Left hindlimb (tissue), 1 donor: ENCODE results near the gene ATG13.
A peak's percentile ranks its signal among the peaks of the same experiment; 100 is the strongest.
"Not testable (repeated sequence)": the region's sequence is repeated elsewhere in the genome, so short reads cannot be mapped to it uniquely, and the experiment has no call there.

ENCODE experiments used
- DNase-seq: peaks from one replicate; pipeline ENCODE4 v3.0.0-alpha.2; 2018

The ATG13 gene

DNA sequence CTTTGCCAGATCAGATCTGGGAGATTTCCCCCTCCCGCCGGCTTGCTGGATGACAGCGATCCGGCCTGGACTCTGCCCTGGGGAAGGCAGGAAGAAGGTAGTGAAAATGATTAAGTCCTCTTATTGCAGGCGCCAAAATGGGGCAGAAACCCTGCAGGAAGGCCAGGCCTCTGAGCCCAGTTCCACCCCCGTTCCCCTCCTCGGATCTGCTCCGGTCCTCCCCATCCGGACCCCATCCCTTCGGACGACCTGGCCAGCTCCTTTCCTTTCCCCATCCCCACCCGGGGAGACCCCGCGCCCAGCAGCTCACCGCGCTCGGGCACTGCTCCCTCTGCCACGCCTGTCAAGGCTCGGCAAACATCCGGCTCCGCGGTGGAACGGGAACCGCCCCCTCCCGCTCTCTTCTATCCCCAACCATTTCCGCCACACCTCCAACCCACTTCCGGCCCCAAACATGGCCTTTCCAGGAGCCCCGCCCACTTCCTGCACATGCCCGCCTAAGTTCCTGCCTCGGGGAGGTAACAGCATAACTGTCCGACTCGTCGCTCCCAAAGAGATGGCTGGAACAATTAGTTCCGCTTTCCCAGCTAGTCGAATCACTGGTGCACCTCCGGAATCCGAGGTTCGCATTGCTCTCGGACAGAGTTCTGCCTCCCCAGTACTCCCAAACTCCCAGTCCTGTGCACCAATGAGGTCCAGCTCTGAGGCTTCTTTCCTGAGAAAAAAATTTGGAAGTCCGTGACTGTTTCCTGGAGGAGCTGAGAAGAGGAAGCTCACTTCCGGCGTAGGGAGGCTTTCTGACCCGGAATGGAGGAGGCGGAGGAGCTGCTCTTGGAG is 83.1 kb downstream of the ATG13 start, which contains the start of the genes ARHGAP1 and ZNF408:
Gene ARHGAP1 (minus strand): TSS at position 379 of the 837 bp plus-strand sequence. CDS start 4,512 bp downstream, outside the sequence.
Gene ZNF408 (plus strand): TSS at position 791 of the 837 bp plus-strand sequence. CDS start 17 bp downstream, at position 808.
- peak; percentile 99 for DNase-seq

DNA sequence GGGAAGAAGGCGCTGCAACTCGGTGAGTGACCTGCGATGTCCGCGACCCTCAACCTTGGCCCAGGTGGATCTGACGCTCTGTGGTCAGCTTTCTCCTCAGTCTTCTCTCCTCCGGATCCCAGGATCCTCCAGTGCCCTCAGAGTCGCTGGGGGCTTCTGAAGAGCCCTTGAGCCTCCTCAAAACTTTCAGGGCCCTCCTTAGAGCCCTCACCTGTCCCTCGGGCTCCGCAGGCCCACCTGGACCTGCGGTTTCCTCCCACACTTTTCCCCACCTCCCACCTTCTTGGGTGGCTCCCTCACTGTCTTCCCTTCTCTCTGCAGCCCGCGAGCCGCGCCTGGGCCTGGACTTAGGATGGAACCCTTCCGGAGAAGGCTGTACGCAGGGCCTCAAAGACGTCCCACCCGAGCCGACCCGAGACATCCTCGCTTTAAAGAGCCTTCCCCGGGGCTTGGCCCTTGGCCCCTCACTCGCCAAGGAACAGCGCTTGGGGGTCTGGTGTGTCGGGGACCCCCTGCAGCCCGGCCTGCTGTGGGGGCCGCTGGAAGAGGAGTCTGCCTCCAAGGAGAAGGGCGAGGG is 83.8 kb downstream of the ATG13 start:
- DNase-seq: no peak

DNA sequence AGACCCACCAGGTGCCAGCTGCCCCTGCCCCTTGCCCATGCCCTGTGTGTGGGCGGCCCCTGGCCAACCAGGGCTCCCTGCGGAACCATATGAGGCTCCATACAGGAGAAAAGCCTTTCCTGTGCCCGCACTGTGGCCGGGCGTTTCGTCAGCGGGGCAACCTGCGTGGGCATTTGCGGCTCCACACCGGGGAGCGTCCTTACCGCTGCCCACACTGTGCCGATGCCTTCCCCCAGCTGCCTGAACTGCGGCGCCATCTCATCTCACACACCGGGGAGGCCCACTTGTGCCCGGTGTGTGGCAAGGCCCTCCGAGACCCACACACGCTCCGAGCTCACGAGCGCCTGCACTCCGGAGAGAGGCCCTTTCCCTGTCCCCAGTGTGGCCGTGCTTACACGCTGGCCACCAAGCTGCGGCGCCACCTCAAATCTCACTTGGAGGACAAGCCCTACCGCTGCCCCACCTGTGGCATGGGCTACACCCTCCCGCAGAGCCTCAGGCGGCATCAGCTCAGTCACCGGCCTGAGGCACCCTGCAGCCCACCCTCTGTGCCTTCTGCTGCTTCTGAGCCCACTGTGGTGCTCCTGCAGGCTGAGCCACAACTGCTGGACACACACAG is 87.8 kb downstream of the ATG13 start:
- DNase-seq: no peak

DNA sequence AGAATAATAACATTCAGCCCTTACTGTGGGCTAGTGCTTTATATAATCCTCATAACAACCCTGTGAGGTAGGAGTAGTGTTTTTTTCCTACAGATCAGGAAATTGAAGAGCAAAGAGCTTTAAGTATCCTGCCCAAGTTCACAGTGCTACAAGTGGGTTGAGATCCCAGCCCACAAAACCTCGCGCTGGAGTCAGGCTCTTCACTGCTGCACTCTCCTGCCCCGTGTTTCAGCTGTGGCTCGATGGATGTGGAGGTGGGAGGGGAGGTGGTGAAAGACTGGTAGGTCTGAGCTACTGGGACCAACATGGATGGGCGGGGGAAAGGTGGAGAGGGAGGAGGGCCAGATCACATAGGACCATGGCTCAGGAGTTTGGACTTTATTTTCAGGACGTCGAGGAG is 89.5 kb downstream of the ATG13 start:
- no peak for DNase-seq

DNA sequence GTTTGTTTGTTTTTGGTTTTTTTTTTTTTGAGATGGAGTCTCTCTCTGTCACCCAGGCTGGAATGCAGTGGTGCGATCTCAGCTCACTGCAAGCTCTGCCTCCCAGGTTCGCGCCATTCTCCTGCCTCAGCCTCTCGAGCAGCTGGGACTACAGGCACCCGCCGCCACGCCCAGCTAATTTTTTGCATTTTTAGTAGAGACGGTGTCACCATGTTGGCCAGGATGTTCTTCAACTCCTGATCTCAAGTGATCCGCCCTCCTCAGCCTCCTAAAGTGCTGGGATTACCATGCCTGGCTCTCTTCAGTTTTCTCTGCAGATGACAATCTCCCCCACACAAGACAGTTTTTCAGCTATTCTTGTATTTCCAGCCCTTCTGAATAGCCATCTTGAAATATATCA is 92.0 kb downstream of the ATG13 start:
- DNase-seq: not testable (repeated sequence)

DNA sequence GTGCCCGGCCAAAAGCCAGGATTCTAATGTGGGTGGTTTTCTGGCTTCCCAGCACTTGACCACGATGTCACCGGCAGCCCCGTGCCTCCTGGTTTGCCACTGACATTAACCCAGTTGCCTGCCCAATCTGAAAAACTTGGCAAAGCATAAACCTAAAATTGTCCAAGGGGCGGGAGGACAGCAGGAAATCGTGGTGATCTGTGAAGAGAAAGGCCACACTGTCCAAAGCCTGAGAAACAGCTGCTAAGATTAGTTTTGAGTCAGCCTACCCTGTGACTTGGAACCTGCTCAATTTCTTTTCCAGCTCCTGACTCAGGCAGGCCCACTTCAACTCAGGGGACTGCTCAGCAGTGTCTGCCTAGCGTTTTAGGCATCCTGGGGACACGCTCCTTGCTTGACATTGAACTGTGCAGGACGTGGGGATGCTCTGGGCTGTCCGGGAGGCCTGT is 93.5 kb downstream of the ATG13 start:
- peak; percentile 52 for DNase-seq

DNA sequence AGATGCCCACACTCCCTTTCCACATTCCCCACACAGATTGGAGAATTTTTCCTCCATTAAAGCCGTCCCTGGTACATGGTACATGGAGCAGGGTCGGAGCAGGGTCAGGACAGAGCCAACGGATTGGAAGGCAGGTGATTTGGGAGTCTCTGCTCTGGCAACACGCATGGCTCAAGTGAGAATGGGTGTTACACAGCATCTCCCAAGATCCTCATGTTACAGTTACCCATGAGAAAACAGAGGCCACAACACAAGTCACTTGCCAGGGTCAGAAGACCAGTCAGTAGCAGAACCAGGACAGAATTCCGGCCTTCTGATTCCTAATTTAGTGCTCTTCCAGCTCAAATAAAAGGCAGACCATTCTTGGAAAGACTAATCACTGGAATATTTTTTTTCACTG is 94.0 kb downstream of the ATG13 start:
- no peak for DNase-seq

DNA sequence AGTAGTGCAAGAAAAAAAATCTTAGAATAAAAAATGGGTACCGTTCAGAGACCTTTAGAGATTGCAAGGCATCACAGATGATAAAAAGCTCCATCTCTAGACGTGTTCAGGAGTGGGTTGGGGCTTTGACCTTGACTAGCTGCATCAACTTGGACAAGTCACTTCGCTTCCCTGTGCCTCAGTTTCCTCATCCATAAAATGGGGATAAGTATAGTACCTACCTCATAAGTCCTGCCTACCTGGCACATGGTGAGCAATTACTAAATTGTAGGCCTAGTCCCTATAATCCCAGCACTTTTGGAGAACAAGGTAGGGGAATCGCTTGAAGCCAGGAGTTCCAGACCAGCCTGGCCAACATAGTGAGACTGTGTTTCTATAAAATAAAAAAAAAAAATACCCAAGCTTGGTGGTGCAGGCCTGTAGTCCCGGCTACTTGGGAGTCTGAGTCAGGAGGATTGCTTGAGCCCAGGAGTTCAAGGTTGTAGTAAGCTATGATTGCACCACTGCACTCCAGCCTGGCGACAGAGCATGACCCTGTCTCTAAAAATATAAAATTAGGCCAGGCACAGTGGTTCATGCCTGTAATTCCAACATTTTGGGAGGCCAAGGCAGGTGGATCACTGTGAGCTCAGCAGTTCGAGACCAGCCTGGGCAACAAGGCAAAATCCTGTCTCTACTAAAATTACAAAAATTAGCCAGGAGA is 95.7 kb downstream of the ATG13 start:
- DNase-seq: no peak

DNA sequence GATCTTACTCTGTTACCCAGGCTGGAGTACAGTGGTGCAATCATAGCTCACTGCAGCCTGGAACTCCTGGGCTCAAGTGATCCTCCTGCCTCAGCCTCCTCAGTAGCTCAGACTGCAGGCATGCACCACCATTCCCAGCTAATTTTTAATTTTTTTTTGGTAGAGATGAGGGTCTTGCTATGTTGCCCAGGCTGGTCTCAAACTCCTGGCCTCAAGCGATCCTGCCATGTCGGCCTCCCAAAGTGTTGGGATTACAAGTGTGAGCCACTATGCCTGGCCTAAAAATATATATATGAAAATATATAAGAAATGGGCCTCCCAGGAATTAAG is 100.4 kb downstream of the ATG13 start:
- DNase-seq: not testable (repeated sequence)

DNA sequence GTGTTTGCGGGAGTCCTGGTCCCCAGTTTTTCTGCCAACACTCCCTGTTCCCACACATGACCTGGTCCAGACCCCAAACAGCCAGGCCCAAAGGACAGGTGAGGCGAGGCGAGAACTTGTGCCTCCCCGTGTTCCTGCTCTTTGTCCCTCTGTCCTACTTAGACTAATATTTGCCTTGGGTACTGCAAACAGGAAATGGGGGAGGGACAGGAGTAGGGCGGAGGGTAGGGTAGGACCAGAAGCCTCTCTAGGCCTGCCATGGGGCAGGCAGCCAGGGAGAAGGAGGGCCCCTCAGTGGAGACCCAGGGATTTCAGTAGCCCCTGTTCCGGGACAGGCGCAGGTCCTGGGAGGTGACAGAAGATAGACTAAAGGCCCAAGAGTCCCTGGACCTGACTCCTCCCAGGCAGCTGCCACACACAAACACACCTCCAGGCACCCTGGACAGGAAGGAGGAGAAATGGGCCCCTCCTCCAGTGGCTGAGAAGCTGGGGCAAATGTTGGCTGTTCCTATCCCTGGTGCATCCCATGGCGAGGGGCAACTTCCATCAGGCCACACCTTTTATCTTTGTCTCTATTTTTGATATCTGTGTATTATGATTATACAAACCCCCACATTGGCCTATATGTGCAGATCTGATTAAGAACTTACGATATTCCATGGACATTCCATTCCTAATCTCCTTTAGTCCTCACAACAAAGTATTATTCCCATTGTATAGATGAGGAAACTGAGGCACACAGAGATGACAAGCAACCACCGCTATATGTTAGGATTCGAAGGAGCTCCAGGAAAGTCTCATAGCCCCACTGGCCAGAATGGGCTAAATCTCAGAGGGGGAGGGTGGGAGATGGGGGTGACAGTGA is 101.0 kb downstream of the ATG13 start:
- no peak for DNase-seq

DNA sequence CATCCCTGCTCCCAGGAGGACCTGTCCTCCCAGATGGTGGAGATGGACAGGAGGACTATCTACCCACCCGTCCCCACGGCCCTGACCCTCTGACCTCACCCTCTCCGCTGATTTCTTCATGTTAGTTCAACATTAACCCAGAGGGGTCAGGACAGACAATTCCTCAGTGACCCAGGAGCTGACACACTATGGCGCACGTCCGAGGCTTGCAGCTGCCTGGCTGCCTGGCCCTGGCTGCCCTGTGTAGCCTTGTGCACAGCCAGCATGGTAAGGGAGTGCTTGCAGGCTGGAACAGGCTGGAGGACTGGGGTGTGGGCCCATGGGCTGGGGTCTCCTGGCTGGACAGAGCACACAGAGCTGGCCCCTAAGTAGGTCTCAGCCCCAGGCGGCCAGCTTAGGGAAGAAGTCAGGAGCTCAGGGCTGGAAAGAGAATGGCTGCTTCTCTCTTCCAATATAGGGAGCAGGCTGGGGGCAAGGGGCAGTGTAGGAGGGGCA is 101.7 kb downstream of the ATG13 start, which contains the start of gene F2:
Gene F2 (plus strand): TSS at position 166 of the 495 bp plus-strand sequence. CDS start 23 bp downstream, at position 189.
- no peak for DNase-seq

DNA sequence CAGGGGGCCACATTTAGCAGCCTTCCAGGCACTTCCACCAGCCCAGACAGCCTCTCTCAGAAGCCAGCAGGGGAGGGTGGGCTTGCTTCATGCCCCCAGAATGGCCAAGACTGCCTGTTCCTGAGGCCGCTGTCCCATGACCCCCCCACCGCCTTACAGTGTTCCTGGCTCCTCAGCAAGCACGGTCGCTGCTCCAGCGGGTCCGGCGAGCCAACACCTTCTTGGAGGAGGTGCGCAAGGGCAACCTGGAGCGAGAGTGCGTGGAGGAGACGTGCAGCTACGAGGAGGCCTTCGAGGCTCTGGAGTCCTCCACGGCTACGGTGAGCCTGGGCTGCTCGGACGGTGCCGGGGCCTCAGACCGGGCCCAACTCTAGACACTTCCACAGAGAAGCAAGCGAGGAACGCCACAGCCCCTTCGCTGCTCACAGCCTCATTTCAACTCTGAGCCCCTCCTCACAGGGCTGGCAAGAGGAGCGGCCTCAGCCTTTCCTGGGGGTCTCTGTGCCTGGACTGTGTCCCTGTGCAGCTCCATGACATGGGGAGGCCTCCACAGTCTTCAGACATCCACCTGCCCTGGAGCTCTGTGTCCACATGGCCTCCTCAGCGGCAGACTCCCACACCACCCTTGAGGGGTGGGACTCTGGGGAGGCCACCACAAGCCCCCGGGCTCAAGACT is 102.3 kb downstream of the ATG13 start:
- no peak for DNase-seq

DNA sequence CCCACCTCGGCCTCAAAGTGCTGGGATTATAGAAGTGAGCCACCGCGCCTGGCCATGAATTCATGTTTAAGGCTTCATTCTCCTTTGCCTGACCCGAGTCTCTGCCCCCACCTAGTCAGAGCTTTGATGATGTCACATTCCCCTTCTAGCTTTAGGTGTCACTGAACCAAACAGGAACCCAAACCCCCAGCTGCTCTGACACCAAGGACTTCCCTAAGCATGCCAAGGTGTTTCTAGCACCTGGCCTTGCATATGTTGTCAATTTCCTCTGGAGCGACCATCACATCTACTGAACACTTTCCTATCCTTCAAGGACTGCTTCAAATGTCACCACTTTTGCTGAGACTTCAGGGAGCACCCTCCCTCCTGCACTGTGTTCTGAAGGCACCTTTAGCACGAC is 103.9 kb downstream of the ATG13 start:
- no peak for DNase-seq

DNA sequence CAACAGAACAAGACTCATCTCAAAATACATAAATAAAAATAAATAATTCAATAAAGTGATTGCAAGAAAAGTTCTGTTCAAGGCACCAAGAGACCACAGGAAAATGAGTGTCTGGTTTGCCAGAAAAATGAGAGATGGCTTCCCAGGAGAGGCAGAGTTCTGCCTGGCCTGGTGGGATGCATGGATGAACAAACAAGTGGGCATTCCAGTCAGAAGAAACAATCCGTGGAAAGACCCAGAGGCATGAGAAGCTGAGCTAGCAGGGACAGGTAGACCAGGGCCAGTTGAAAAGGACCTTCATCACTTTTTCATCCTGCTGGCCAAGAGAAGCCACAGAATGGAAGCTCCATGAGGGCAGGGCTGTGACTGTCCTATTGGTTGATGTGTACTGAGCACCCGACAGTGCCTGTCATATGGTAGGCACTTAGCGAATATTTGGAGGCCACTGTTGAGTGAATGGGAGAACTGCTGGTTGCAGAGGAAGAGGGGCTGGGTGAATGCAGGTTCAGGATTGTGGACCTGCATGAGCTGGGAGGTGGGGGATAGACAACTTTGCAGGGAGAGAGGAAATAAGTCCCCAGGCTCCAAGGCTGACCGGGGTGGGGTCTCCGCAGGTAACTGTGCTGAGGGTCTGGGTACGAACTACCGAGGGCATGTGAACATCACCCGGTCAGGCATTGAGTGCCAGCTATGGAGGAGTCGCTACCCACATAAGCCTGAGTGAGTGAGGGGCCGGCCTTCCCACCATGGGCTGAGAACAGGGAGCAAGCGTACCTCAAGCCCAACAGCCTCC is 105.4 kb downstream of the ATG13 start:
- DNase-seq: no peak

DNA sequence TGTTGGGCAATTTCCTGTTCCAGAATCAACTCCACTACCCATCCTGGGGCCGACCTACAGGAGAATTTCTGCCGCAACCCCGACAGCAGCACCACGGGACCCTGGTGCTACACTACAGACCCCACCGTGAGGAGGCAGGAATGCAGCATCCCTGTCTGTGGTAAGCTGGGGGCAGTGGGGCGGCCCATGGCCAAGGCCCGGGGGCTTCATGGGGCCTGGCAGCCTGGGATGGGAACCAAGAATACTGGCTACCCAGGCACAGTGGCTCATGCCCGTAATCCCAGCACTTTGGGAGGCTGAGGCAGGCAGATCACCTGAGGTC is 106.0 kb downstream of the ATG13 start:
- DNase-seq: no peak

DNA sequence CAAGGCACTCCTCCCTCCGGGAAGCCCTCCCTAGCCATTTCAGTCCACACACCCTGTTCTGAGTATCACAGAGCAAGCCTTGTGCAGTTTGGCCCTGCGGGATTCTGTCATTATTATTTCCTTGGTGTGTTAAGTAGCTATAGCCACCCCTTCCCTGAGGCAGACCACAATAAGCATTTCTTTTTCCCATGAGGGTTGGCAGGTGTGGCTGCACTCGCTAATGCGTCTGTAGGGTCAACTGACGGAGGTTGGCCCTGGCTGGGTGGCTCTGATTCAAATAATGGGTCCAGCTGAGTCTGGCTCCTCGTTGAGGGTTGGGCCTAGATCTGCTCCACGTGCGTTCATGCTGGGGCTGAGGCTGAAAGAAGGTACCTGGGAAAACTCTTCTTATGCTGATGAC is 106.7 kb downstream of the ATG13 start:
- no peak for DNase-seq
